Skeletal muscle cell (primary cell): ENCODE data around the gene NEGR1.

ENCODE experiments used
- DNase-seq: peaks from one replicate; pipeline ENCODE4 v3.0.0-alpha.2; 2010; ENCODE audit warnings: low read depth
- H3K4me3 ChIP-seq: 2 replicates; pipeline ENCODE4 v1.5.1; 2011; ENCODE audit warnings: low read depth, mild to moderate bottlenecking, control low read depth, low read length, moderate library complexity

Gene NEGR1

DNA sequence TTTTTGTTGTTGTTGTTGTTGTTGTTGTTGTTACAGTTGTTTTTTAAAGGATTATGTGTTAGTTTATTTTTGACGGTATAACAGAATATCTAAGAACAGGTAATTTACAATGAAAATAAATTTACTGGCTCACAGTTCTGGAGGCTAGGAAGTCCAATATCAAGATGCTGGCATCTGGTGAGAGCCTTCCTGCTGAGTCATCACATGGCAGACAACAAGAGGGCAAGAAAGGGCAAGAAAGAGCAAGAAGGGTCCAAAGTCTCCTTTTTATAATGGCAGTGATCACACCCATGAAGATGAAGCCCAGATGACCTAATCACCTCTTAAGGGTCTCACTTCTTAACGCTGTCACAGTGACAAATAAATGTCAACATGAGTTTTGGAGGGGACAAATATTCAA lies 142.1 kb downstream of the NEGR1 start:
- no peak for DNase-seq
- H3K4me3 ChIP-seq: no peak overlapping the region

- no peak for DNase-seq
- H3K4me3 ChIP-seq: no peak overlapping the region
These were observed 144.7 kb downstream of the NEGR1 start for GRCh38 chr1:72137656-72138055.

GRCh38 chr1:72129869-72130268 lies 152.5 kb downstream of the NEGR1 start:
- DNase-seq: no peak

GRCh38 chr1:72122099-72122880 lies 160.0 kb downstream of the NEGR1 start:
- no peak for DNase-seq

More at GRCh38 chr1:72129869-72130268, 152.5 kb downstream of the NEGR1 start:
- H3K4me3 ChIP-seq: no peak overlapping the region

DNA sequence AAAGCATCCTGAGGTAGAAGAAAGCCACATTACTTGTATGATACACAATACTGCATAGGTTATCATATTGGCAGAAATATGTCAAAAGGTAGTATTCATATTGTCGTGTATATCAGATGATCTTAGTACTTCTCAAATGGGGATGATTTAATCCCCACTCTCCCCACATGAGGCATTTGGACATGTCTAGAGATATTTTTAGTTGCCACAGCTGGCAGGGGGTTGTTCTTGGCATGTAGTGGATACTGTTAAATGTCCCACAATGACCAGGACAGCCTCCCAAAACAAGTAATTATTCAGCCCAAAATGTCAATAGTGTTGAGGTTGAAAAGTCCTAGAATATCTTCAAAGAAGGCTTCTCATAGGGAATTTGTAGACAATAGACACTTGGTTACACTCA lies 162.8 kb downstream of the NEGR1 start:
- no peak overlapping the region for H3K4me3 ChIP-seq
- DNase-seq: no peak

More at GRCh38 chr1:72122099-72122880, 160.0 kb downstream of the NEGR1 start:
- H3K4me3 ChIP-seq: no peak overlapping the region

DNA sequence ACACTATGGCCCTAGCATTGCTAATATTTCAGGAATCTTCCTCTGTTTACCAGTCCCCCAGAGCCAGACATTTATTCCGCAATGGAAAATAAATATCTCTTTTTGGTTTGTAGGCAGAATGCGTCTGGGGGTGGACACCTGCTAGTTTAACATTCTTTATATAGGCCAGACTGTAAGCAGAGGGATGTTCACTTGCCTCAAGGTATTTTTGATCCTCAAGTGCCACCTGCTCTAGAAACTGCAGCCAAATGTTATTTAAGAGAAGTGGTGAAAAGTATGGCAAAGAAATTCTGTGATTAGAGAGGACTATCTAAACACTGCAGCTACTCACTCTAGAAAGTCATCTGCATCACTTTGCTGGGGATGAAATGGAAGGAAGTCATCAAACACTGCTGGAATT lies 164.7 kb downstream of the NEGR1 start:
- no peak overlapping the region for H3K4me3 ChIP-seq
- no peak for DNase-seq

- H3K4me3 ChIP-seq: no peak overlapping the region
- no peak for DNase-seq
These were observed 167.0 kb downstream of the NEGR1 start for GRCh38 chr1:72115290-72115689.

- no peak overlapping the region for H3K4me3 ChIP-seq
- DNase-seq: no peak
These were observed 170.7 kb downstream of the NEGR1 start for GRCh38 chr1:72111662-72112061.

DNA sequence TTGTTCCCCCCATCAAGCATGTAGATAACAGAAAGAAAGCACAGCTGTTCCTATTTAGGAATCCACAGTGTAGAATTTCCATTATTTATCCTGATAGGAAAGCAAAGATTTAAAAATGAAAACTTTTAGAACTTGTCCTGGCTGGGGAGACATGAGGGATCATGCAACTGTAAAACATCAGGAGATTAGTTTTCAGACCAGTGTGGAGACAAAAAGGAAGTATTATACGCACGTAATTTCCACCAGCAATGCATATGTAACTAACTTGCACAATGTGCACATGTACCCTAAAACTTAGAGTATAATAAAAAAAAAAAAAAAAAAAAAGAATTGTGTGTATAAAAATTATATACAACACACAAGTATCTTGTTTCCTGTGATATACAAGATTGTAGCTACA lies 172.4 kb downstream of the NEGR1 start:
- no peak for DNase-seq
- H3K4me3 ChIP-seq: no peak overlapping the region

DNA sequence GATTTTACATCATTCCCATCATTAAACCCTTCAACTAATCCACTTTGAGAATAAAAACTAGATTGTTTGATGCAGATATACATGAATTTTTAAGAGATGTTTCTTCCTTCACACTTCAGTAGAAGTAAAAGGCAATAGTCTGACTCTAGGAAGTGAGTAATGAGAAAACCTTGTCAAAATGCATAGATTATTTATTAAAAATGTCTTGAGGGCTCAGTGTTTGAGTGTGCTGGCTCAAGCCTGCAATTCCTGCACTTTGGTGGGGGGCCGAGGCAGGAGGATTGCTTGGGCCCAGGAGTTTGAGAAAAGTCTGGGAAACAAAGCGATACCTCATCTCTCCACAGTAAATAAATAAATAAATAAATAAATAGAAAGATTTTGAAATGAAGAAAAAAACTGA lies 177.1 kb downstream of the NEGR1 start:
- H3K4me3 ChIP-seq: no peak overlapping the region
- no peak for DNase-seq

GRCh38 chr1:72101840-72102632 lies 180.3 kb downstream of the NEGR1 start:
- no peak overlapping the region for H3K4me3 ChIP-seq
- DNase-seq: no peak

DNA sequence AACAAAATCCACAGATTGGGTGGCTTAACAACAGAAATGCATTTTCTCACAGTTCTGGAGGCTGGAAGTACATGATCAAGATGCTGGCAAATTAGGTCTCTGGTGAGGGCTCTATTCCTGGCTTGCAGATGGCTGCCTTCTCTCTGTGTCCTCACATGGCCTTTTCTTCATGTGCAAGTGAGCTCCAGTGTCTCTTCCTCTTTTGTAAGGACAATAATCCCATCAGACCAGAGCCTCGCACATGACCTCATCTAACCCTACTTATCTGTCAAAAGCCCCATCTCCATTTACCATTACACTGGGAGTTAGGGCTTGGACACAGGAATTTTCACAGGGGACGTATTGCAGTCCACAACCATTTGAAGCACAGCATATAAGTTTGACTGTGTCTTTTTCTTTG lies 181.6 kb downstream of the NEGR1 start:
- no peak overlapping the region for H3K4me3 ChIP-seq
- no peak for DNase-seq

DNA sequence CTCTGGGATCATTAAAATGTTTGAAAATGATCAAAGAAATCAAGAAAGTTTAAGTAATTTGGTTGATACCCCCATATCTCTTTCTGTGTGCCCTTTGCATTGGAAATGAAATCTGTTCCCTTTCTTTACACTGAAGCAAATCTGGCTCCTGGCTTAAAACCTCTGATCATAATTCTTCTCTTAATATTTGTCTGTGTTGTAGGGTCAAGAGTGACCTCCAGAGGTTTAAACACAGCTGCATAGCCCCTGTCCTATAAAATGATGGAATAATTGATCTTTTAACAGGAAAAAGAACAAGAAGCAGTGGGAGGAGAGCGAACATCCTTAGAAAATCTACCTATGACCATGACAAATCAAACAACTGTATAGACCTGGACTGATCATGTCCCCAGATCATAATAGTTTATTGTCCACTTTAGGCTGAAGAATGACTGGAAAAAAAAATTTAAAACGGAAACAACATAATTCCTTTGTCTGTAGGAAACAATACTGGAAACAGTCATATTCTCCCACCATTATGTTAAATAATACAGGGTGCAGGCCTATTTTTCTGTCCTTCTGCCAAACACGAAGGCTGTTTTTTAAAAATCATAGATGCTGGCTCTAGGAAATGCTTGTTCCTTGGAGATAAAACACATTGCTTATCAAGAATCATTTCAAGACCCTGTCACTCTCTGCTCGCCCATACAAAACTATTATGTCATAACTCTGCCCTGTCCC lies 184.3 kb downstream of the NEGR1 start:
- H3K4me3 ChIP-seq: no peak overlapping the region
- no peak for DNase-seq

- no peak for DNase-seq
- no peak overlapping the region for H3K4me3 ChIP-seq
These were observed 188.1 kb downstream of the NEGR1 start for GRCh38 chr1:72094209-72094608.

DNA sequence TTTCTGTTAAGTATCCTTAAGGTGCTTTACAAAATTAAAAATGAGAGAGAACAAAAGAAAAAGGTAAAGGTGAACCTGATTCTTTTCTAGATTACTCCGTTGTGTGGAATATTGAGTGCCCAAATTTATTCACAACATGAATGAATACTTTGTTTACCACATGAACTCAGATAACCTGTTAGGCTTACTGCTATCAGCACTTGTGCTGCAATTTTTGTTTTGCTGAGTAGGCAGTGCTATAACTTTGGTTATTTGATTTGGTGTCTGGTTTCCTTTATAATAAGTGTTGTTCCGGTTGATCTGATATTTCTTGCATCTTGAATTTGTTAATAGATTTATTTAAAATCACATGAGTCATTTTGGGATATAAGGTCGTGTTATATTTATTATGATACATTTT lies 195.9 kb downstream of the NEGR1 start:
- no peak overlapping the region for H3K4me3 ChIP-seq
- DNase-seq: no peak

DNA sequence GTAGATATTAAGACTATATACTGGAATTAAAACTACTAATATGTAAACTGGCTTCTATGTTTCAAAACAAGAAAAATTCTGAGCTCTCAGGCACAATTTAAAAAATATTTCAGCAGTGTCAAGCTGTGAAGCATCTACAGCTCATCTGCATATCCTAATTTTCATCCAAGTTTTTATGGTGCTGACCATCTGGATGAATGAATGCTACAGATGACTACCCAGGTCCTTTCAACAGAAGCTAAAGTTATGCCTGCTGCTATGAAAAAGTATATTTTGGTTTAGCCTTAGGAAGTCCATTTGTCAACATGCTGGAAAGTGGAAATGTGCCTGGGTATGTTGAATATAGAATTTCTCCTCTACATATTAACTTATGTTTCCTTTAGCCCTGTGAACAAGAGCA lies 206.9 kb downstream of the NEGR1 start:
- no peak overlapping the region for H3K4me3 ChIP-seq
- DNase-seq: no peak

- H3K4me3 ChIP-seq: no peak overlapping the region
- DNase-seq: no peak
These were observed 215.9 kb downstream of the NEGR1 start for GRCh38 chr1:72066431-72066830.

GRCh38 chr1:72064196-72065075 lies 217.9 kb downstream of the NEGR1 start:
- no peak overlapping the region for H3K4me3 ChIP-seq
- no peak for DNase-seq

DNA sequence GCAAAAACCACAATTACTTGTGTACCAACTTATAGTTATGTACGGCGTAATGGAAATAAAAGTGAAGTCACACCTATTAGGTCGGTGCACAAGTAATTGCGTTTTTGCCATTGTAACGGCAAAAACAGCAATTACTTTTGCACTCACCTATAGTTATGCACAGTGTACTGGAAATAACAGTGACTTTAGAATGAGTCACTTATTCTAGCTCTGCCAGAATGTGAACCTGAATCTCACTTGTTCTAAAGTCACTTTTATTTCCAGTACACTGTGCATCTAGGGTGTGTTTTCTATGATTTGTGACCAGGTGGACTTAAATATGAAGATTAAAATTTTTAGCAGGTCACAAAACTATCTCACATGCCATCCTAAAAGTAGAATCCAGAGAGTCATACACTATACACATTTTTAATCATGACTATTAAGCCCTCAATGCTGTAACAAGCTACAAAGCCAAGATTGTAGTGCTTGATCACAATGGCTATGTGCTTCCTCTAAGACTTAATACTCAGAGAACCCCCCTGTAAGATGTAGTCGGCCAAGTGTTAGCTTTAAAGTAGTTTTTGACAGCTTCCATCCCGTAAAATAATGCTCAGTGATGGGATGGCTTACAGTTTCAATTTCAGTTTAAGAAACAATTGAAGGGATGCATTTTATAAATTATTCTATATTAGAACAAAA lies 218.8 kb downstream of the NEGR1 start:
- no peak for DNase-seq
- no peak overlapping the region for H3K4me3 ChIP-seq
